GM19468 (cell line): Measurements from ENCODE around the gene BAG5.
"Not testable (repeated sequence)": the region's sequence is repeated elsewhere in the genome, so short reads cannot be mapped to it uniquely, and the experiment has no call there.

Experiments used
- ATAC-seq: cut with Tn5 transposase; IDR thresholded peaks from one replicate; pipeline ENCODE4 v1.9.1; 2021; ENCODE audit warnings: mild to moderate bottlenecking, moderate library complexity, moderate number of reproducible peaks; ENCODE audit not compliant: unreplicated experiment; ENCODE audit errors: extremely low read depth

Gene BAG5

DNA sequence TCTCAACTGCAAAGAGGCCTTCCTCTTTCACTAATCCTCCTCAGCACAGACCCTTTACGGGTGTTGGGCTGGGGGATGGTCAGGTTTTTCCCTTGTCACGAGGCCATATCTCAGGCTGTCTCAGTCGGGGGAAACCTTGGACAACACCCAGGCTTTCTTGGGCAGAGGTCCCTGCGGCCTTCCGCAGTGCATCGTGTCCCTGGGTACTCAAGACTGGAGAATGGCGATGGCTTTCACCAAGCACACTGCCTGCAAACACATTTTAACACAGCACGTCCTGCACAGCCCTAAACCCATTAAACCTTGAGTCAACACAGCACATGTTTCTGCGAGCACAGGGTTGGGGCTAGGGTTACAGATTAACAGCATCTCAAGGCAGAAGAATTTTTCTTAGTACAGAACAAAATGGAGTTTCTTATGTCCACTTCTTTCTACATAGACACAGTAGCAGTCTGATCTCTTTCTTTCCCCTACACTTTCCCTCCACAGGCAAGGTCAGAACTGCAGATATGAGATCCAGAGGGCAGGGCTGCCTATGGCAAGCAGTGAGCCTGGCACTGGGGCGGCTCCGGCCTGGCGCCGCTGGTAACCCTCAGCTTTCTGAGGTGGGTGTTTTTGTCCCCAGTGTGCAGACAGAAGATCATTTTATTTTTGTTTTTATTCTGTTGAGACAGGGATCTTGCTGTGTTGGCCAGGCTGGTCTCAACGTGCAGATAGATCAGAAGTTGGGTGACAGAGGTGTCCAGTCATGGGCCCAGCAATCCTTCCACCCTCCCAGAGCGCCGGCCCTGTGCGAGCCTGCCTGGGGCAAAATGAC is 36.8 kb downstream of the BAG5 start:
- not testable (repeated sequence) for ATAC-seq

- ATAC-seq: no peak
Observed at GRCh38 chr14:103524002-103524935, 38.2 kb downstream of the BAG5 start.

DNA sequence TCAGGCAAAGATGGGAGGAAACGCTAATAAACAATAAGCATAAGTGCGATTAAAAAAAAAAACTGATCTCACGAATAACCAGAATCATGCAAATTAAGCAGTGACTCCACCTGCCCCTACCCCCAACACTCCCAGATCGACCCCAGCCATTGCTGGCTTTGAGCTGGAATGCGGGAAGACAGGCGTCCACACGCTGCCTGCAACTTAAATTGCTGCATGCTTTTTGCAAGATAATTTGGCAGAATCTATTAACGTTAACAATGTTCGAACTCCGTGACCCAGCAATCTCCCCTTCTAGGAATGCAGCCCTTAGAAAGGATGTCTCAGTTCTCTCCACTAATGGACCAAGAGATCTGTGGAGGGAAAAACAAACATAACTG is 38.9 kb downstream of the BAG5 start:
- no peak for ATAC-seq

DNA sequence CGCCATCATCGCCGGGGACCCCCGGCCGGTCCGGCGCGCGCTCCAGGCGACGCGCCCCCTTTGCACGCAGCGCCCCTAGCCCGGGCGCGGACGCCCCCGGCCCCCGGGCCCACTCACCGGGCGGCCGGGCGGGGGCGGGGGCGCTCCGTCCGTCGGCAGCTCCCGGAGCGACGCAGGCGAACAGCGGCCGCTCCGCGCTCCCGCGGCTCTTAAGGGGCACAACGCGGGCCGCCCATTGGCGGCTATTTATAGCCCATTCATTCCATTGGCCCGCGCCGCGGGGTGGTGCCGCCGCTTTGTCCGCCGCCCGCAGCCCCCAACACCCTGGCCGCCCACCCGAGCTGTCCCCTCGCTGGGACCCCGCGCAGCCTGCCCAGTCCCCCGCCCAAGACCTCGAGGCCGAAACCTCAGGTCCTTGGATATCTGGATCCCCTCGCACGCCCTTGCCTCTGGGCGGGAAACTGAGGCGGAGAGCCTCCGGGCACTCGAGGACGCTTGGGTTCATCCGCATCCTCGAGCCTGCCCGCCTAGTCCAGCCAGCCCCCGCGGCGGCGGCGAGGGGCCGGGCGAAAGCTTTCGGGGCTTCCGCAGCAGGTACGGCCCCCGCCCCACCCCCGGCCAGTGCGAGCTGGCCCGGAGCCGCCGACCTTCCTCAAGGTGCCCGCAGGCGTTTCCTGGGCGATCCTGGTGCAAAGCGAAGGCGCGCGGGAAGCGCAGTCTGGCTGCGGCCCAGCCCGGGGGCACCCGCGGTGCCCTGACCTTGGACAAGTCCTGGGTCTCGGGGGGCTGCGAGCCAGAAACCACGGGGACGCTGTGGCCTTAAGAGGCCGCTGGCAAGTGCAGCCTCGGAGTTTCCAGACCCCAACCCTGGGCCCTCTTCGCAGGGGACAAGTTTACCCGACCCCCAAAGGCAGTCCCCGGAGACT is 39.5 kb downstream of the BAG5 start, which contains the start of gene CKB:
TSS of gene CKB (minus strand) at position 182 of the 926 bp plus-strand sequence. CDS start 337 bp downstream, outside the sequence.
- ATAC-seq: no peak

GRCh38 chr14:103521951-103522563 is 40.4 kb downstream of the BAG5 start:
- ATAC-seq: no peak

GRCh38 chr14:103521438-103521950 is 41.0 kb downstream of the BAG5 start:
- ATAC-seq: no peak

DNA sequence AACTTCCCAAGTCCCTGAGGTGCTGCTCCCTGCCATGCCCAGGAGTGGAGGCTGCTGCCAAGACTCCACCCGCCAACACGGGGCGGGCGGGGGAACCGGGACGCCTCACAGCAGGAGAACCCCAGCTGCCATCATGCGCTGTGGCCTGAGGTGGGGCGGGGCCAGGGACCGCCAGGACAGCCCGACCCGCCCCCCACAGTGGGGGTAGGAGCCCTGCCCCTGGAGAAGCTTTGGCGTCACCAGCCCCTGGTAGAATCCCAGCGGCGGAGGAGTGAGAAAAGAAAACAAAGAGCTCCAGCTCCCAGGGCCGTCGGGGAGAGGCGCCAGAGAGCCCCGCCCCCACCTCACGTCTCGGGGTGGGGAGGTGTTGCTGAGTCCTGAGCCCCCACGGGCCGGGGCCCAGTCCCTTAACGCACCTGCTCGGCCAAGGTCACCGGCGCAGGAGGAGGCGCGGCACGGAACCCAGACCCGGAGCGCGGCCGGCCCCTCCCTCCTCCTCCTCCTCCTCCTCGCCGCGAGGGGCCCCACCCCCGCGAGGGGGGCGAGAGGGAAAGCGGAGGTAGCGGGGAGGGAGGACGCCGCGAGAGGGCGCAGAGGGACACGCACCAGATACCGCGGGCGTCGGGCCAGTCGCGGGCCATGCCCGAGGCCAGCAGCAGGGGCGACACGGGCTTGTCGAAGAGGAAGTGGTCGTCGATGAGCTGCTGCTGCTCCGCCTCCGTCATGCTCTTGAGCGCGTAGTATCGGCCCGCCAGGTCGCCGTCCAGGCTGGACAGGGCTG is 41.6 kb downstream of the BAG5 start:
- ATAC-seq: no peak

- no peak for ATAC-seq
Observed at GRCh38 chr14:103520269-103520656, 42.2 kb downstream of the BAG5 start.

DNA sequence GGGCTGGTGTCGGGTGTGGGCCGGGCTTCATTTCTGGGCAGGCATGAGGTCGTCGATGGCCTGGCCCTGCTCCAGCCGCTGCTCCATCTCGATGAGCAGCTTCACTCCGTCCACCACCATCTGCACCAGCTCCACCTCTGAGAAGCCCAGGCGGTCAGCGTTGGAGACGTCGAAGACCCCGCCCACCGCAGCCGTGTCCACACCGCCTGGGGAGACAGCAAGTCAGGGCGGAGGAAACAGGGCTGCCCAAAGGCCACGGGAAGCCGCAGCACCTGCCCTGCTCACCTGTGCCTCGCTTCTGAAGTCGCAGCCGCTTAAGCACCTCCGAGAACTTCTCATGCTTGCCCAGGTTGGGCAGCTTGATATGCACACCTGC is 42.6 kb downstream of the BAG5 start:
- no peak for ATAC-seq

DNA sequence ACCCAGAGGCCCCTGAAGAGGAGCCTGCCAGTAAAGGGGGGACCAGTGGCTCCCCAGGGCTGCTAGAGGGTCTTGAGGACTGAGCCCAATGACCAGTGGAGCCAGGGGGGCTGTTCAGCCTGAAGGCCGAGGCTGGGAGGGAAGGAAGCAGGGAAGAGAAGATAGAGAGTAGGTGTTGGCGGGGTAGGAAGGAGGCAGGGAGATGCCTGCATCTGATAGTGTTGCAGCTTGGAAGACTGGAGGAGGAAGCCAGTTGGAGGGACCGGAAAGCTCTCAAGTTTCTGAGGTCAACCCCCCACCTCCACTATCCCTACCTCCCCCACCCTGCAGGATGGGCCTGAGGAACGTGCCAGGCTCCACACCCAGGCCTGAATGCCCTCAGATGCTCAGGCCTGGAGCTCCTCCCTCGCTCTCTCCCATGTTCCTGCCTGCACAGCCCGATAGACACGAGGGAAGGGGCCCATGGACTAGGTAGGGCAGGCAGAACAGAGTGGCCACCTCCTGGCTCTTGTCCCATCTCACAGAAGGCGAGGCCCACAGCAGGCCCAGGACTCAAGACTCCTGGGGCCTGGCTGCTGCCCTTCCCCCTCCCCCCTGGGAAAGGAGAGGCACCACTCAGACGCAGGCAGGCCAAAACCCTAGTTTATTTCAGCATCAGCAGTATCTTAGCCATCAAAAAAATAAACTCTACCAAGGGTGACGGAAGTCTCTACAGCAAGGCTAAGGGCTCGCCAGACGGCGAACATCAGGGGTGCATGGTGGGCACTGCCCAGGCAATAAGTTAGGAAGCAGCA is 43.2 kb downstream of the BAG5 start:
- ATAC-seq: no peak

- ATAC-seq: no peak
Observed at GRCh38 chr14:103518422-103519042, 43.9 kb downstream of the BAG5 start.

DNA sequence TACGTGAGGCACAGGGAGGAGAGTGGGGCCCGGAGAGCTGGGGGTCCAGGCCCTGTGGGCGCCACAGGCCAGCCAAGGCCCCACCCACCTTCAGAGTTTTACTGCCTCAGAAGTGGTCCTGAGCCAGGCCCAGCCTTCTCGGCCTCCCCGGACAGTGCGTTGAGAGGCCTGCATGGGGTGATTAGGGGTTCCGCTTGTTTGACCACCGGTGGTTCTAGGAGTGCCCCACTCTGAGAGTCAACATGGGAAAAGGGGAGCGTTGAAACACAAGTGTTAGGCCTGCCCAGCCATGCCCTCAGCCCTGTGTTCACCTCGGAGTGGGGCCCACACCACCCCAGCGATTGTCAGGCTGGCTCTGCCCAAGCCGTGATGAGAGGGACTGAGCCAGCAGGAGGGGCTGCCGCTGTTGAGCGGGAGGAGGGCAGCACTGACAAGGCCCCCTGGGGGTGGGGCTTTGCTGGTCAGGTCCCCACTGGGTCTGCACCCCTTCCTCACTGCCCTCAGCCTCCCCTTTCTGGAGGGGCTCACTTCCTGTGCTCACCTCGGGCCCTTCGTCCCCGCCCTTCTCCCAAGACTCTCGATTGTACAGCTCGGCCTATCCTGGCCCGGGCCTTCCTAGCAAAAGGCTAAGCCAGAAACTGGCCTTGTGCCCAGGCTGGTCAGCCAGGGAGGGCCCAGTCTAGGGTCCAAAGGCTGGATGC is 44.6 kb downstream of the BAG5 start:
- ATAC-seq: no peak

DNA sequence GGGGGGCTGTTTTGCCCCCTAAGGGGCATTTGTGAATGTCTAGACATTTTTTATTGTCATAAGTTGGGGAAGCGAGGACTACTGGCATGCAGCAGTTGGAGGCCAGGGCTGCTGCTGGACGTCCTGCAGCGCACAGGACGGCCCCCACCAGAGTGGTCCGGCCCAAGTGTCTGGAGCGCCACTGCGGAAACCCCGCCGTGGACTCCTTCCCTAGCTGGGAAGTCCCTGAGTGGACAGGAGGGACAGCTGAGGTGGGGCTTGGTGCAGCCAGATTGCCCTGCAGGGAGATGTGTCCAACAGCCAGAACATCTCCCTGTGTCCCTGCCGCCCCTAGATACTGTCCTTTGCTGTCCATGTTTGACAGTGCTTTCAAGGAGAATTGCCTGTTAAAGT is 45.3 kb downstream of the BAG5 start:
- no peak for ATAC-seq

- no peak for ATAC-seq
Observed at GRCh38 chr14:103516426-103517173, 45.9 kb downstream of the BAG5 start.

- ATAC-seq: no peak
Observed at GRCh38 chr14:103514596-103515421, 47.6 kb downstream of the BAG5 start.
